Tibial artery (tissue), 4 donors: ENCODE measurements around the gene SNX5.

ENCODE experiments used
- DNase-seq, 2 donors: peaks; one replicate each; pipeline ENCODE4 v3.0.0-alpha.2; 2019
- H3K27ac ChIP-seq, 2 donors: fragments of 200-600 bp; sonication (generic) in 1 of 2; 1 replicate in 1 of 2; 2 replicates in 1 of 2; pipeline ENCODE4 v1.5.1; 2018 to 2019; ENCODE audit warnings: mild to moderate bottlenecking in 1 of 2
- H3K27me3 ChIP-seq, 2 donors: fragments of 200-600 bp; sonication (generic) in 1 of 2; one replicate each; pipeline versions ENCODE4 v1.5.1 to v1.6.0; 2016 to 2019
- H3K36me3 ChIP-seq, 3 donors: fragments of 200-600 bp; sonication (generic) in 2 of 3; one replicate each; pipeline ENCODE4 v1.5.1; 2016 to 2019; ENCODE audit warnings: mild to moderate bottlenecking in 2 of 3
- H3K4me1 ChIP-seq, 4 donors: fragments of 200-600 bp; sonication (generic) in 2 of 4; 1 replicate in 3 of 4; 2 replicates in 1 of 4; pipeline ENCODE4 v1.5.1; 2016 to 2019
- H3K4me3 ChIP-seq, 2 donors: fragments of 200-600 bp; sonication (generic) in 1 of 2; 1 replicate in 1 of 2; 2 replicates in 1 of 2; pipeline ENCODE4 v1.5.1; 2018 to 2019; ENCODE audit warnings: mild to moderate bottlenecking in 2 of 2
- H3K9me3 ChIP-seq, 3 donors: fragments of 200-600 bp; sonication (generic) in 1 of 3; one replicate each; pipeline ENCODE4 v1.5.1; 2016 to 2019
- intact Hi-C: fragments of 100-400 bp; cut with DNase I; formaldehyde crosslinking; loops from one replicate; pipeline ENCODE4 v1.15.0; 2023; ENCODE audit warnings: low total_unique reads
- TF ChIP-seq, protein P1 (sequence below), 2 experiments: fragments of 200-600 bp in 1 of 2; fragments of 450-650 bp in 1 of 2; IDR thresholded peaks; one replicate each; pipeline ENCODE4 v1.5.1; 2017 to 2019; ENCODE audit warnings: antibody characterized with exemption in 2 of 2, mild to moderate bottlenecking in 1 of 2, moderate library complexity in 1 of 2

SNX5 gene

GRCh38 chr20:17946572-17947473 is 21.8 kb downstream of the SNX5 start:
- H3K27me3 ChIP-seq: no peaks in the 10 kb centered on the region
- TF ChIP-seq, protein P1, sequence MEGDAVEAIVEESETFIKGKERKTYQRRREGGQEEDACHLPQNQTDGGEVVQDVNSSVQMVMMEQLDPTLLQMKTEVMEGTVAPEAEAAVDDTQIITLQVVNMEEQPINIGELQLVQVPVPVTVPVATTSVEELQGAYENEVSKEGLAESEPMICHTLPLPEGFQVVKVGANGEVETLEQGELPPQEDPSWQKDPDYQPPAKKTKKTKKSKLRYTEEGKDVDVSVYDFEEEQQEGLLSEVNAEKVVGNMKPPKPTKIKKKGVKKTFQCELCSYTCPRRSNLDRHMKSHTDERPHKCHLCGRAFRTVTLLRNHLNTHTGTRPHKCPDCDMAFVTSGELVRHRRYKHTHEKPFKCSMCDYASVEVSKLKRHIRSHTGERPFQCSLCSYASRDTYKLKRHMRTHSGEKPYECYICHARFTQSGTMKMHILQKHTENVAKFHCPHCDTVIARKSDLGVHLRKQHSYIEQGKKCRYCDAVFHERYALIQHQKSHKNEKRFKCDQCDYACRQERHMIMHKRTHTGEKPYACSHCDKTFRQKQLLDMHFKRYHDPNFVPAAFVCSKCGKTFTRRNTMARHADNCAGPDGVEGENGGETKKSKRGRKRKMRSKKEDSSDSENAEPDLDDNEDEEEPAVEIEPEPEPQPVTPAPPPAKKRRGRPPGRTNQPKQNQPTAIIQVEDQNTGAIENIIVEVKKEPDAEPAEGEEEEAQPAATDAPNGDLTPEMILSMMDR (IDR thresholded peaks at IDR 0.05): no peak
- intact Hi-C loops: no loop called here
- DNase-seq: no peak
- H3K9me3 ChIP-seq: no peaks in the 10 kb centered on the region
- H3K36me3 ChIP-seq: peaks cover 94 to 100% (median 95%) of the 10 kb centered on the region in 3 donors
- H3K4me3 ChIP-seq: no peak overlapping the region
- H3K27ac ChIP-seq: no peak overlapping the region
- H3K4me1 ChIP-seq: no peaks in the 10 kb centered on the region

DNA sequence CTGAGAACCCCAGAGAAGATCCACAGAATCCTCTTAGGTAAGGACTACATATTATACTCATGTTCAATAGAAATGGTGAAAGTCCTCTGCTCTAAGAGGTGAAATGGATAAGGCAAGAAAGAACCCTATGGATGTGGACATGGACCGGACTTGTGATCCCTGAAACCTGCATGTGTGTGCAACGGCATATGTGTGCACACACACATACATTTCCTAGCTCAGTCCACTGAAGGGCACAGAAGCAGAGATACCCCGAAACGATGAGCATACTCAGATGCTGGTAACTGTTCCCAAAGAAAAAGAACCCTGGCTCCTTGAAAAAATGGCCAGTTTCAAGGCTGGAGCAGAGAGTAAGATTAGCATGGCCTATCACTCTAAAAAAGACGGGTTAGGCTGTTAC is 22.6 kb downstream of the SNX5 start:
- Histone ChIP-seq H3K27ac (no peak overlapping the region), H3K27me3 (no peaks in the 10 kb centered on the region), H3K36me3 (peaks cover 94 to 100% (median 95%) of the 10 kb centered on the region in 3 donors), H3K9me3 (no peaks in the 10 kb centered on the region), H3K4me1 (no peaks in the 10 kb centered on the region), H3K4me3 (no peak overlapping the region)
- intact Hi-C loops: no loop called here
- no peak for DNase-seq
- TF ChIP-seq, protein P1 (IDR thresholded peaks at IDR 0.05): no peak

- Histone ChIP-seq H3K27ac (no peak overlapping the region), H3K36me3 (peaks cover 84 to 92% (median 86%) of the 10 kb centered on the region in 3 donors)
Measured at GRCh38 chr20:17944854-17945474, 23.6 kb downstream of the SNX5 start.

DNA sequence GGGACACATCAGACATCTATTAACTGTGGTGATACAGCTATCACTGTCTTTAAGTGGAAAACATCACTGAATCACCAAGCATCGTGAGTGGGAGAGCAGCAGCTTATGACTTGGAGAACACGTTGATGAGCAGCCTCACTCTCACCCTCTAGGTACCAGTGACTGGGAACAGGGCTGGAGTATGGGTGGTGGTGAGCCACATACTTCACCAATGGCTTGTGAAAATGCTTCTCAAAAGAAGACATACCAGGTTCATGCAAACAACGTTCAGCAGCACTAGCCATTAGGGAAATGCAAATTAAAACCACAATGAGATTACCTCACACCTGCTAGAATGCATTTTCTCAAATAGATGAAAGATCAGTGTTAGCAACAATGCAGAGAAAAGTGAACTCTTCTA is 25.3 kb downstream of the SNX5 start:
- H3K4me1 ChIP-seq: peaks cover 0 to 11% (median 9%) of the 10 kb centered on the region in 4 donors
- intact Hi-C loops: no loop called here
- H3K27ac ChIP-seq: no peak overlapping the region
- H3K9me3 ChIP-seq: no peaks in the 10 kb centered on the region
- H3K4me3 ChIP-seq: no peak overlapping the region
- peaks cover 68 to 76% (median 70%) of the 10 kb centered on the region in 3 donors for H3K36me3 ChIP-seq
- DNase-seq: no peak
- H3K27me3 ChIP-seq: no peaks in the 10 kb centered on the region
- TF ChIP-seq, protein P1 (IDR thresholded peaks at IDR 0.05): no peak

More at GRCh38 chr20:17944854-17945474, 23.6 kb downstream of the SNX5 start:
- intact Hi-C loops: no loop called here
- no peaks in the 10 kb centered on the region for H3K4me1 ChIP-seq
- H3K27me3 ChIP-seq: no peaks in the 10 kb centered on the region
- TF ChIP-seq, protein P1 (IDR thresholded peaks at IDR 0.05): no peak
- H3K9me3 ChIP-seq: no peaks in the 10 kb centered on the region
- DNase-seq: no peak
- no peak overlapping the region for H3K4me3 ChIP-seq

DNA sequence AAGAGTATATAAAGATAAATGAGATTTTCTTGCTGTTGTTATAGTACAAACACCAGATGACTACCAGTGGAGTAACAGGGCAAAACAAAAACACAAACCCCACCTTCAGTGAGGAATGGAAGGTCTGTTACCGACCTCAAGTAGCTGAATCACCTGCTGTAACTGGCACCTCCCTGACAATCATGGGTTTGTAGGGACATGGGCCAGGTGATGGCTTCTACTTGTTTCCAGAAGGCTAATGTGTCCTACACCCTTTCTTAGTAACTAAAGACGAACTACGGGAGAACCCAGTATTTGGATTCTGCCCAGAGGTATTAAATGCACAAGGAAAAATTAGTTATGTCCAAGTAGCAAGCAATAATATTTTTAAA is 26.8 kb downstream of the SNX5 start:
- Histone ChIP-seq H3K4me3 (no peak overlapping the region), H3K4me1 (peaks cover 0 to 27% (median 22%) of the 10 kb centered on the region in 4 donors), H3K27ac (no peak overlapping the region), H3K27me3 (no peaks in the 10 kb centered on the region), H3K9me3 (no peaks in the 10 kb centered on the region), H3K36me3 (peaks cover 54 to 60% (median 54%) of the 10 kb centered on the region in 3 donors)
- TF ChIP-seq, protein P1 (IDR thresholded peaks at IDR 0.05): no peak
- intact Hi-C loops: no loop called here
- DNase-seq: no peak
